PFSK-1 (cell line): ENCODE data around the gene PRRC1.

ENCODE experiments used
- POLR2AphosphoS5 ChIP-seq: IDR thresholded peaks from 2 replicates; pipeline ENCODE4 v1.6.1; 2012; ENCODE audit warnings: low read depth, mild to moderate bottlenecking, control low read depth, low read length, moderate library complexity
- REST ChIP-seq, 2 experiments: IDR thresholded peaks; 2 replicates each; pipeline versions ENCODE4 v1.6.1 to v1.8.0; 2011 to 2012; ENCODE audit warnings: low read depth in 2 of 2, low read length in 2 of 2, control low read depth in 1 of 2, inconsistent platforms in 1 of 2, mild to moderate bottlenecking in 1 of 2, moderate library complexity in 1 of 2; ENCODE audit not compliant: insufficient read depth in 1 of 2
- TAF1 ChIP-seq: IDR thresholded peaks from 2 replicates; pipeline ENCODE4 v1.6.1; 2012; ENCODE audit warnings: low read length, control low read depth, borderline replicate concordance; ENCODE audit not compliant: insufficient read depth

DNA sequence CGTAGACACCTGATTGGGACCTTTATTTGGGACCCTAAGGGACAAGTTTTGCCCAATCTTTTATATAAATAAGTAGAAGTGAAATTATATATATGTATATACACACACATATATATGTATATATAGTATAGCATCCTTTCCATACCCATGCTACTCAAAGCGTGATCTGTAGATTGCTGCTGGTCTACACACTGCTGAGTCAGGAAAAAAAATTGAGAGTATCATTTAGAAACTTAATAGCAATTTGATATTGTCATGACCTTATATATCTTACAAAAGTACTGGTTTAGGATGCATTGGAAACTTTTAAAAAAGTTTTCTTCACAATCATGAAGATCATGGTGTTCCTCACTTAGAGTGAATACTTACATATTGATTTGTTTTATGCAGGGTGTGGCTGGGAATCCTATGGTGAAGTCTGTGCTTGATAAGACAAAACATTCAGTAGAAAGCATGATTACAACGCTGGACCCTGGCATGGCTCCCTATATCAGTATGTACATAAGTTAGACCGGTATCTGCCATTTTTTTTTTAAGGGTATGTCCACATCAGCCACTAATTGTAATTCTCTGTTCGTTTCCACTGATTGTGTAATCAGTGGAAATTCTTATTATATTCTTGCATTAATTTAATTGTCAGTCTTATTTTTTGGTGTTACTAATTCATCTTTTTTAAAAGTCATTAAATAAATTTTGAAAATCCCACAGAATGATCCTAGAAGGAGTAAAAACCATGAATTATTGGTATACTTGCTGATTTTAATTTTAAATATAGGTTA, 12.7 kb downstream of the PRRC1 start:
- TF ChIP-seq POLR2AphosphoS5 = no peak
- no peak for TF ChIP-seq REST (IDR thresholded peaks at IDR 0.05; ENCODE audit: insufficient read depth in 1 of 2, low read depth in 2 of 2, low read length in 2 of 2)
- no peak for TF ChIP-seq TAF1
